GM23248 (cell line): Measurements from ENCODE around the gene TRAK1. TPM values are rescaled to one million over a fixed set of nuclear protein-coding genes. Genes with fewer than 3 reads are reported as not detected.

Source experiments
- DNase-seq: peaks from one replicate; pipeline ENCODE4 v3.0.0-alpha.2; 2015
- H2AFZ ChIP-seq: fragments of 200-600 bp; sonication (generic); 2 replicates; pipeline ENCODE4 v1.6.1; 2016; ENCODE audit warnings: antibody characterized with exemption
- H3F3A ChIP-seq: fragments of 200-600 bp; sonication (generic); 2 replicates; pipeline ENCODE4 v1.6.1; 2016; ENCODE audit warnings: mild to moderate bottlenecking, antibody characterized with exemption, mixed run types; ENCODE audit not compliant: insufficient read depth
- H3K27ac ChIP-seq: fragments of 200-600 bp; sonication (generic); 2 replicates; pipeline ENCODE4 v1.5.1; 2016; ENCODE audit warnings: mild to moderate bottlenecking
- H3K27me3 ChIP-seq: fragments of 200-600 bp; sonication (generic); replicated peaks from 2 replicates; pipeline ENCODE4 v1.6.1; 2016; ENCODE audit warnings: mild to moderate bottlenecking; ENCODE audit not compliant: insufficient read depth
- H3K36me3 ChIP-seq: fragments of 200-600 bp; sonication (generic); 2 replicates; pipeline ENCODE4 v1.6.1; 2016; ENCODE audit warnings: low read depth, mild to moderate bottlenecking
- H3K4me1 ChIP-seq: fragments of 200-600 bp; sonication (generic); 2 replicates; pipeline ENCODE4 v1.6.1; 2016; ENCODE audit warnings: mild to moderate bottlenecking; ENCODE audit not compliant: insufficient read depth
- H3K4me2 ChIP-seq: fragments of 200-600 bp; sonication (generic); one replicate; pipeline ENCODE4 v1.6.1; 2016; ENCODE audit warnings: mild to moderate bottlenecking; ENCODE audit not compliant: unreplicated experiment
- H3K4me3 ChIP-seq: fragments of 200-600 bp; sonication (generic); 2 replicates; pipeline ENCODE4 v1.5.1; 2016; ENCODE audit warnings: mild to moderate bottlenecking
- H3K79me2 ChIP-seq: fragments of 200-600 bp; sonication (generic); 2 replicates; pipeline ENCODE4 v1.6.1; 2016; ENCODE audit warnings: mild to moderate bottlenecking; ENCODE audit not compliant: insufficient read depth
- H3K9ac ChIP-seq: fragments of 200-600 bp; sonication (generic); 2 replicates; pipeline ENCODE4 v1.6.1; 2016; ENCODE audit warnings: mild to moderate bottlenecking
- H3K9me2 ChIP-seq: fragments of 200-600 bp; sonication (generic); 2 replicates; pipeline ENCODE4 v1.6.1; 2016; ENCODE audit warnings: mixed run types, mild to moderate bottlenecking, moderate library complexity; ENCODE audit not compliant: insufficient read depth
- H3K9me3 ChIP-seq: fragments of 200-600 bp; sonication (generic); one replicate; pipeline ENCODE4 v1.6.1; 2017; ENCODE audit warnings: low read depth
- H4K20me1 ChIP-seq: fragments of 200-600 bp; sonication (generic); 2 replicates; pipeline ENCODE4 v1.6.0; 2016; ENCODE audit not compliant: insufficient read depth
- EZH2 ChIP-seq: fragments of 200-600 bp; sonication (generic); IDR thresholded peaks from 2 replicates; pipeline ENCODE4 v1.6.1; 2018; ENCODE audit warnings: antibody characterized with exemption, mild to moderate bottlenecking; ENCODE audit not compliant: insufficient read depth, poor library complexity, severe bottlenecking
- EZH2phosphoT487 ChIP-seq: fragments of 200-600 bp; sonication (generic); IDR thresholded peaks from 2 replicates; pipeline ENCODE4 v1.6.1; 2018; ENCODE audit warnings: antibody characterized with exemption, moderate library complexity, mild to moderate bottlenecking, low read depth; ENCODE audit not compliant: insufficient read depth
- WGBS, 2 experiments: methylation state at CpG; one replicate each; pipeline ENCODE4 v1.1.6; 2015 to 2017; ENCODE audit warnings: low lambda C conversion rate in 2 of 2, low coverage in 1 of 2; ENCODE audit errors: missing lambda C conversion rate in 2 of 2; 5-methylcytosine and 5-hydroxymethylcytosine counted together
- in situ Hi-C: fragments of 300-500 bp; cut with MboI; formaldehyde crosslinking; loops from 2 replicates; pipeline ENCODE4 v1.15.0; 2020
- polyA plus RNA-seq: library from polyadenylated mRNA; unstranded; fragments of >200 nt; fragmentation: Nextera tagmentation; extraction: Ambion mirVana; gene quantifications from 2 replicates; pipeline ENCODE4 v1.2.1, GENCODE V29; 2016
- total RNA-seq: library from RNA; depleted of rRNA; stranded (reverse); fragments of >200 nt; shearing (Covaris generic); gene quantifications from 2 replicates; pipeline ENCODE4 v1.2.3, GENCODE V29; 2014

The TRAK1 gene
- total and polyA plus RNA-seq, 2 experiments from 2014 or later, result 13.6 to 51.0 TPM

DNA sequence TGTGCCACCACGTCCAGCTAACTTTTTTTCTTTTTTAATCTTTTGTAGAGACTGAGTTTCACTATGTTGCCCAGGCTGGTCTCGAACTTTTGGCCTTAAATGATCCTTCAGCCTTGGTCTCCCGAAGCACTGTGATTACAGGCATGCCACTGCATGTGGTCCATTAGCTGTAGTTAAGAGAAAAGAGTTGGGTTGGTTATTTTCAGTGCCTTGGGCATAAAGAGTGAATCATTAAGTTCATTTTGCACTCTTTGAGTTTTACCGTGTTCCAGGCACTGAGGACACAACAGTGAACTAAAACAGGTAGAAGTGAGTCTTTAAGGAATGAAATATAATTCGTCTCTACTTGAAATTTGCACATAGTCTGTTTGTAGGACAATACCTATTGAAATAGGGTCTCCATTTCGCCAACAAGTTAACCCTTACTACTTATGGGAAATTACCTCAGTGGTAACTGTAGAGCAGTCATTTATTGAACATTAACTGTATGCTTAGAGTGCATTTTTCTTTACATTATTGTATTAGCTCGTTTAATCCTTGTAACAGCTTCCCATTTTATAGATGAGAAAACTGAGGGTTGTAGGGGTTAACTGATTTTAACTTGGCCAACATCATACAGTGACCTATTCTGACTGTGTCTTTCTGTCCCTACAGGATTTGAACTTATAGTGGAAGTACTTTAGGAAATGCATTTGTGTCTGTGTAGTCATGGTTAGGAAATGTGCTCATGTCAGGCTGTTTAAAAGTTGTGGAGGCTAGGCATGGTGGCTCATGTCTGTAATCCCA lies 22.7 kb upstream of the TRAK1 start:
- WGBS, 2 experiments, result 87 to 88% methylated on average over 7 of the region's 7 CpGs
- no peaks in the 10 kb centered on the region for H4K20me1 ChIP-seq
- no peak for TF ChIP-seq EZH2phosphoT487
- TF ChIP-seq EZH2, result no peak
- peaks cover 44% of the 10 kb centered on the region for H3F3A ChIP-seq
- DNase-seq, result peak; percentile 48
- peaks cover 83% of the 10 kb centered on the region for H3K4me1 ChIP-seq
- no peaks in the 10 kb centered on the region for H3K36me3 ChIP-seq
- H3K27me3 ChIP-seq, result no peaks in the 10 kb centered on the region
- H3K79me2 ChIP-seq, result peaks cover 88% of the 10 kb centered on the region
- no peak overlapping the region for H3K4me2 ChIP-seq
- peak overlapping the region; percentile 100 for H3K27ac ChIP-seq
- no peaks in the 10 kb centered on the region for H3K9me3 ChIP-seq
- no peak overlapping the region for H2AFZ ChIP-seq
- in situ Hi-C loops, result no loop called here
- peak overlapping the region; percentile 94 for H3K9ac ChIP-seq
- no peaks in the 10 kb centered on the region for H3K9me2 ChIP-seq
- H3K4me3 ChIP-seq, result no peak overlapping the region

GRCh38 chr3:42070089-42070488 lies 21.1 kb upstream of the TRAK1 start:
- no peak overlapping the region for H3K4me3 ChIP-seq
- peak overlapping the region; percentile 72; the same call in 1 of the 2 replicates for H3K27ac ChIP-seq
- DNase-seq, result no peak
- in situ Hi-C loops, result no loop called here
- H3K9ac ChIP-seq, result no peak overlapping the region
- no peaks in the 10 kb centered on the region for H3K9me3 ChIP-seq
- H3F3A ChIP-seq, result peaks cover 33% of the 10 kb centered on the region
- H3K79me2 ChIP-seq, result peaks cover 95% of the 10 kb centered on the region
- H3K4me2 ChIP-seq, result no peak overlapping the region
- no peaks in the 10 kb centered on the region for H3K36me3 ChIP-seq
- H4K20me1 ChIP-seq, result no peaks in the 10 kb centered on the region
- H3K9me2 ChIP-seq, result no peaks in the 10 kb centered on the region
- peaks cover 74% of the 10 kb centered on the region for H3K4me1 ChIP-seq
- TF ChIP-seq EZH2phosphoT487 (no peak), EZH2 (no peak)
- 93 to 100% methylated on average over 2 of the region's 2 CpGs for WGBS, 2 experiments
- no peaks in the 10 kb centered on the region for H3K27me3 ChIP-seq
- H2AFZ ChIP-seq, result no peak overlapping the region

GRCh38 chr3:42070524-42070923 lies 20.6 kb upstream of the TRAK1 start:
- in situ Hi-C loops, result no loop called here
- TF ChIP-seq EZH2phosphoT487 (no peak), EZH2 (no peak)
- H2AFZ ChIP-seq, result no peak overlapping the region
- peak overlapping the region; percentile 72 for H3K27ac ChIP-seq
- H3K4me2 ChIP-seq, result no peak overlapping the region
- peaks cover 33% of the 10 kb centered on the region for H3F3A ChIP-seq
- no peaks in the 10 kb centered on the region for H3K9me3 ChIP-seq
- H3K27me3 ChIP-seq, result no peaks in the 10 kb centered on the region
- peak overlapping the region; percentile 12; the same call in 1 of the 2 replicates for H3K9ac ChIP-seq
- peaks cover 95% of the 10 kb centered on the region for H3K79me2 ChIP-seq
- no peaks in the 10 kb centered on the region for H3K36me3 ChIP-seq
- H3K9me2 ChIP-seq, result no peaks in the 10 kb centered on the region
- H4K20me1 ChIP-seq, result no peaks in the 10 kb centered on the region
- 100% methylated on average over 1 of the region's 1 CpG for WGBS, 2 experiments
- H3K4me3 ChIP-seq, result no peak overlapping the region
- peaks cover 74% of the 10 kb centered on the region for H3K4me1 ChIP-seq
- DNase-seq, result peak; percentile 36

GRCh38 chr3:42071904-42072812 lies 19.0 kb upstream of the TRAK1 start:
- no peaks in the 10 kb centered on the region for H3K9me2 ChIP-seq
- in situ Hi-C loops, result no loop called here
- TF ChIP-seq EZH2 (no peak), EZH2phosphoT487 (no peak)
- DNase-seq, result peak; percentile 80
- H2AFZ ChIP-seq, result peak overlapping the region; percentile 27
- peaks cover 25% of the 10 kb centered on the region for H3F3A ChIP-seq
- no peaks in the 10 kb centered on the region for H3K9me3 ChIP-seq
- 2% methylated on average over 17 of the region's 17 CpGs for WGBS, 2 experiments
- peak overlapping the region; percentile 72 for H3K27ac ChIP-seq
- peak overlapping the region; percentile 73 for H3K9ac ChIP-seq
- H3K4me3 ChIP-seq, result peak overlapping the region; percentile 65
- H3K4me2 ChIP-seq, result peak overlapping the region; percentile 93
- H3K36me3 ChIP-seq, result no peaks in the 10 kb centered on the region
- no peaks in the 10 kb centered on the region for H3K27me3 ChIP-seq
- peaks cover 98% of the 10 kb centered on the region for H3K79me2 ChIP-seq
- H4K20me1 ChIP-seq, result no peaks in the 10 kb centered on the region
- peaks cover 59% of the 10 kb centered on the region for H3K4me1 ChIP-seq
